ENCODE measurements around the gene LAMA5.
"Not testable (repeated sequence)": the region's sequence is repeated elsewhere in the genome, so short reads cannot be mapped to it uniquely, and the experiment has no call there.

Gene LAMA5

GRCh38 chr20:62388839-62389600 is 21.9 kb upstream of the LAMA5 start:
- no peak for DNase-seq

GRCh38 chr20:62387933-62388635 is 21.0 kb upstream of the LAMA5 start:
- DNase-seq, result no peak

- DNase-seq, result no peak
Observed at GRCh38 chr20:62387219-62387913, 20.3 kb upstream of the LAMA5 start.

- peak; percentile 85 for DNase-seq
Observed at GRCh38 chr20:62386383-62387218, 19.5 kb upstream of the LAMA5 start, which contains the start of gene RPS21. TSS of gene RPS21 (plus strand) at chr20:62387103. CDS start at chr20:62387339, 236 bp downstream.

- peak; percentile 52 for DNase-seq
Observed at GRCh38 chr20:62382306-62383198, 15.4 kb upstream of the LAMA5 start.

GRCh38 chr20:62381842-62382241 is 14.7 kb upstream of the LAMA5 start:
- DNase-seq, result no peak

- no peak for DNase-seq
Observed at GRCh38 chr20:62381202-62381797, 14.2 kb upstream of the LAMA5 start.

GRCh38 chr20:62378215-62378614 is 11.1 kb upstream of the LAMA5 start:
- DNase-seq, result no peak

- no peak for DNase-seq
Observed at GRCh38 chr20:62377615-62378178, 10.6 kb upstream of the LAMA5 start.

GRCh38 chr20:62377064-62377461 is 10.0 kb upstream of the LAMA5 start:
- DNase-seq, result no peak

GRCh38 chr20:62376112-62377063 is 9.3 kb upstream of the LAMA5 start:
- no peak for DNase-seq

GRCh38 chr20:62374331-62375152 is 7.4 kb upstream of the LAMA5 start:
- no peak for DNase-seq

- DNase-seq, result not testable (repeated sequence)
Observed at GRCh38 chr20:62373631-62374179, 6.6 kb upstream of the LAMA5 start.

GRCh38 chr20:62372042-62372993 is 5.2 kb upstream of the LAMA5 start:
- no peak for DNase-seq

GRCh38 chr20:62371588-62372041 is 4.5 kb upstream of the LAMA5 start:
- DNase-seq, result no peak

GRCh38 chr20:62370807-62371587 is 3.9 kb upstream of the LAMA5 start:
- DNase-seq, result no peak

Data from NK-92 treated with Interleukin-12 subunit alpha and Interleukin-12 subunit beta, amount 100 ng/mL, for 24 hours (cell line).